GM19452 (cell line): ENCODE data around the gene FGD4.

Experiments
- ATAC-seq: cut with Tn5 transposase; IDR thresholded peaks from one replicate; pipeline ENCODE4 v1.9.1; 2021; ENCODE audit not compliant: unreplicated experiment

Gene FGD4

DNA sequence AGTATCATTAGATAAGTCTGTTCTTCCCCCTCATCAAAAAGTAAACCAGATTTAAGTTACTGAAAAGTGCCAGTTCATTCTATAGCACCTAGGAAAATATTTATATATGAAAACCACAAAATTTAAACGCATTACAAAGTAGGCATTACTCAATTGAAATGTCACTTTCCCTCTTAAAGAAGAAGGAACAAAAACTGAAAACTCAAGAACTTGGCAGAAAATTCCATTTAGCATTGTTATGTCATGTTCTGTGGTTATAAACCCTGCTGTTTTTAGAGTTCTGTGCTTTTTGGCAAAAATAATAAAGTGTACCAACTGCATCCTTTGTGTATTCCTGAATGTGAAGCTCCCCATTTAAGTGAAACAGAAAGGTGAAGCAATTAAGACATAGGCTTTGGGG is 3.6 kb downstream of the FGD4 start:
- ATAC-seq = no peak

DNA sequence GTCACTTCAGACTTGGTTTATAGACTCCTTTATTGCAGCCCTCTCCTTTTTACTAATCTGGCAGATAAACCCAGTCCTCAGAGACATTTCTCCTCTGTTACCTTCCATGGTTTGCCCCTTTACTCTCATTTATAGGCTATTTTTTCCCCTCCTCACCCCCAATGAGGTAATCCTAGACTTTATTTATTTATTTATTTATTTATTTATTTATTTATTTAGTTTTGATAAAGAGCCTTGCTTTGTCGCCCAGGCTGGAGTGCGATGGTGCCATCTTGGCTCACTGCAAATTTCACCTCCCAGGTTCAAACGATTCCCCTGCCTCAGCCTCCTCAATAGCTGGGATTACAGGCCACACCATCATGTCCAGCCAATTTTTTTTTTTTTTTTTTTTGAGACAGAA is 8.4 kb downstream of the FGD4 start:
- ATAC-seq = no peak

DNA sequence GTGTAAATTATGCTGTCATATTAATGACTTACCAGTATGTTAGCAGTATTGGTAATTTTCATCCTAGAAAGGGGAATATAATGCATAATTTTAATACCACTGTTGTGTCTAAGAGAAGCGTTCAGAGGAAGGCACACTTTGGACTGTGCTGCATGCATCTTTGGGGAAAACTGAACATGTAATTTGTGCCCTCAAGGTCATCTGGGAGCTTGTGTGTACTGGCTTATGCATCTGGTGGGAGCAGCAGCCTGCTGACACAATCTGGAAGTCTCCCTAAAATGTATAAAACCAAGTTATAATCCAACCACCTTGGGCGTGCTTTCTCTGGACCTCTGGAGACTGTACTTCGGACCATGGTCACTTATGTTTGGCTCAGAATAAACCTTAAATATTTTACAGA is 14.1 kb downstream of the FGD4 start:
- ATAC-seq = no peak

DNA sequence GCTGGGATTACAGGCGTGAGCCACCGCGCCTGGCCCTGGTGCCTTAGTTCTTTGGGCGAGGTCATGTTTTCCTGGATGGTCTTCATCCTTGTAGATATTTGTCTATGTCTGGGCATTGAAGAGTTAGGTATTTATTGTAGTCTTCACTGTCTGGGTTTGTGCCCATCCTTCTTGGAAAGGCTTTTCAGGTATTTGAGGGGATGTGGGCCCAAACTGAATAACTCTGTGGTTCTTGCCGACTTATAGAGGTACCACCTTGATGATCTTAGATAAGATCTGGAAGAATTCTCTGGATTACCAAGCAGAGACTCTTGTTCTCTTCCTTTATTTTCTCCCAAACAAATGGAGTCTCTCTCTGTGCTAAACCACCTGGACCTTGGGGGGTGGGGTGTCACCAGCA is 18.9 kb downstream of the FGD4 start:
- no peak for ATAC-seq

DNA sequence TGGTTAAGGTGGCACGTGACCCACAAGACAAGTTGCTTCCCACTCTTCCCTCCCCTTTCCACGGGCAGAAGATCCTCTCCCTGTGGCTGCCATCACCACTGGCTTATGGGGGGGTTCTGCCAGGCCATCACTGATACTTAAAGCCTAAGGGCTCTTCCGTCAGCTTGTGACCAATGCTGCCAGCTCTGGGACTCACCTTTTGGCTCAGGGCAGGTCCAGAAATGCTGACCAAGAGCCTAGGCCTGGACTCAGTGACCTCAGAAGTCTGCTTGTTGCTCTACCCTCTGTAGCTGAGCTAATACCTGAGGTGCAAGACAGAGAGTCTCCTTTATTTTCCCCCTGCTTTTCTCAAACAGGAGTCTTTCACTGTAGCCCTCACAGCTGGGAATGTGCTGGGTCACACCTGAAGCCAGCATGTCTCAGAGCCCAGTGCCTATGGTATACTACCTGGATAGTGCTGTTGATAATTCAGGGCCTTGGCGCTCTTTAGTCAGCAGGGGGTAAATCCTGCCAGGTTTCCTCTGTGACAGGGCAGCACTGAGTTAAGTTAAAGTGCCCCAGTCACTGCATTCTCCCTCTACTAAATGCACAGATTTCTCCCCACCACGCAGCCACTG is 19.7 kb downstream of the FGD4 start:
- ATAC-seq = no peak

DNA sequence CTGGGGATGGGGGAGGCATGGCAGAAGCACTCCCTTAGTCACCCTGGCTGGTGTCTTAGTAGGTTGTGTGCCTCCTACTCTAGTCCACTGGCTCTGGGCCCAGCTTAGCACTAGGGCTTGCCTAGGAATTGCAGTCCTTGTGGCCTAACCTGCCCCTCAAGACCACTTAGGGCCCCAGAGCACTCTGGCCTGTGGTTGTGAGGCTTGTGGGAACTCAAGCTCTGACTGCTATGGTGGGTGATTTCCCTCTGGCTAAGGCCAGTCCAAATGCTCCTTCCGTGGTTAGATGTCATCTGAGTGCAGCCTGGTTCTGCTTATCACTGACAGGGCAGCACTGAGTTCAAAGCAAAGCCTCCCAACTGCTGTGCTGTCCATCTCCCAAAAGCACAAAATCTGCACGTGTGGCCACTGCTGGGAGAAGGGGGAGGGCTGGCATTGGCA is 20.2 kb downstream of the FGD4 start:
- no peak for ATAC-seq

DNA sequence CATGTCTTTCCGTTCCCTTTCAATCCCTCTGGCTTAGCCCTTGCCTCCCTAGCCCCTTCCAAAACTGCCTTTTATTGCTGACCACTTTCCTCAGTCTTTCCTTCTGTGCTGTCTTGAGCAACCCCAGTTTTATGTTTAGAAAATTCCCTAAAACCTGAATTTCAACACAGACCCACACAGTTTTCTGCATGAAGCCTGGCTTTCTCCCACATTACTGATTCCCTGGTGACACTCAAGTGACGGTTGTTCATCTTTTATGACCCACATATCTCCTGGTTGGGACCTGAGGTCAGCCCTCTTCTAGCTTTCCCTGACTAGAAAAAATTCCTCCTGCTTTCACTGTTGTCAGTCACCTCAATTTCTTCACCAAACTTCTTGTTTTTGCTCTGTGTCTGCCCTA is 21.0 kb downstream of the FGD4 start:
- no peak for ATAC-seq

DNA sequence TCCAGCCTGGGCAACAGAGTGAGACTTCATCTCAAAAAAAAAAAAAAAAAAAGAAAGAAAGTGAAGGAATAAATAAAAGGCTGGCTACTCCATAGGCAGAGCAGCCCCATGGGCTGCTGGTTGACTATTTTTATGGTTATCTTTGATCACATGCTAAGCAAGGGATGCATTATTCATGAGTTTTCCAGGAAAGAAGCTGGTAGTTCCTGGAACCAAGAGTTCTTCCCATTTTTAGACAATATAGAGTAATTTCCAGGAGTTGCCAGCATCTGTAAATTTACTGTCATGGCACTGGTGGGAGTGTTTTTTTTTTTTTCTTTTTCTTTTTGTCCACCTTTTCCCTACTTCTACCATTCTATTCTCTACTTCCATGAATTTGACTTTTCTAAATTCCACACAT is 24.2 kb downstream of the FGD4 start:
- ATAC-seq = no peak

DNA sequence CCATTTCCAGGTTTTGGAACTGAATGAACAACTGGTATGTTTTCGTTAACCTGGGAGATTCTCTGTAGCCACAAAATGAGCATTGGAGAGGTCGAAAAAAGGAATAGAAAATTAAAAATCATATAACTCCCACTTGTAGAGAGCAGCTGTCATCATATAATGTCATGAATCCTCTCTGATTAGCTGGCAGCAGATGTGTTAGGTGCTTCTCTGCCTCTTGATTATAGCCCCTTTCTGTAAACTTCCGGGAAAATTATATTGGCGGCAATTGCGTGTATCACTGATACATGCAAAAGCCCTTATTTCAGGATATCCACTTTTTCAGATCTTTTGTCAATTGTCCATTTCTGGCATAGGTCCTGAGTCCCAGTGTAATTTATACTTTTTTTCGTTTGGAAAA is 31.7 kb downstream of the FGD4 start:
- no peak for ATAC-seq

DNA sequence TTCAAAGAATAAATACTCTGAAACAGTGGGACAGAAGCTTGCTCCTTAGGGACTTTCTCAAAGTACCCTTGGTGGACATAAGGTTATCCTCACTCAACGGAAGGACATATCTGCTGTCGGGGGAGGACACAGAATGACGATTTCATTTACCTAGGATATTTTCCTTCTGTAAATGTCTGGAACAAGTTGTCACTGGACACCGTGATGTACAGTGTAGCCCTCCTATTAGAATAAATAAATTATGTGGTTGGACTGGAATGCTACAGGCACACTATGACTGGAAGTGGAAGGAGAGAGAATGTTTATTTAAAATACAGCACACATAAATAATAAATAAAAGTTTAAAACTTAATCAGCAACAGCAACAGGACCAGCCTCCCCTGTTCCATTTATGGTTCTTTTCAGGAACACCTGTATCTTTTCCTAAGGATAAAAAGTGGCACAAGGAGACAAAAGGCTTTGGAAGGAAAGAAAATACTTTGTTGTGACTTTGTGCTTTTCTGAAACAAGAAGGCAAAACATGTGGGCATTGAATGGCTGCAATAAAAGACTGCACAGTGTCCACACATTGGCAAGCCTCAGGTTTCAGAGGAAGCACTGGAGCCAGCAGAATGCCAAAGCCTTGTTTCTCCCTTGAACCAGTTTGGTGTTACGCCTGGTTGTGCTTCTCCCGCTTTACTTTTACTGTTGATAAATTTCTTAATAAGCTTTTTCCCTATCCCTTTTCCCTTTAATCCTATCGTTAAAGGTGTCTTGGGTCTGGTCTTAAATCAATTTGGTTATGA is 36.8 kb downstream of the FGD4 start:
- no peak for ATAC-seq

DNA sequence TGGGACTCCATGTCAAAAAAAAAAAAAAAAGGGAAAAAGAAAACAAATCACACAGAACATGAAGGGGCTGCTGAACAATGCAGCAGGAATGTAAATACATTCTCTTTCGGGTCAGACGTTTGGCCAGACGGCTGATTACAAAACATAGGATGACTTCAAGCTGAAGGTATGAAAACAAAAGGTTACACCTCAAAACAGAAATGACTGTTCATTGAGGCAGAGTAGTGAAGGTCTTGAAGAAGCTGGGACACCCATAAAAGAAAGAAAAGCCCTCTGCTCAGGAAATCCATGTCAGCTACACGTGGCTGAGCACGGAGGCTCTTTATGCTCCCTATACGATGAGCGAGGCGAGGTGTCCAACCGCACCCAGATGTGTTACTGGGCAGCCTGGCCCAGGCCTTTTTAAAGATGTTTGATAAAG is 37.7 kb downstream of the FGD4 start:
- ATAC-seq = no peak

DNA sequence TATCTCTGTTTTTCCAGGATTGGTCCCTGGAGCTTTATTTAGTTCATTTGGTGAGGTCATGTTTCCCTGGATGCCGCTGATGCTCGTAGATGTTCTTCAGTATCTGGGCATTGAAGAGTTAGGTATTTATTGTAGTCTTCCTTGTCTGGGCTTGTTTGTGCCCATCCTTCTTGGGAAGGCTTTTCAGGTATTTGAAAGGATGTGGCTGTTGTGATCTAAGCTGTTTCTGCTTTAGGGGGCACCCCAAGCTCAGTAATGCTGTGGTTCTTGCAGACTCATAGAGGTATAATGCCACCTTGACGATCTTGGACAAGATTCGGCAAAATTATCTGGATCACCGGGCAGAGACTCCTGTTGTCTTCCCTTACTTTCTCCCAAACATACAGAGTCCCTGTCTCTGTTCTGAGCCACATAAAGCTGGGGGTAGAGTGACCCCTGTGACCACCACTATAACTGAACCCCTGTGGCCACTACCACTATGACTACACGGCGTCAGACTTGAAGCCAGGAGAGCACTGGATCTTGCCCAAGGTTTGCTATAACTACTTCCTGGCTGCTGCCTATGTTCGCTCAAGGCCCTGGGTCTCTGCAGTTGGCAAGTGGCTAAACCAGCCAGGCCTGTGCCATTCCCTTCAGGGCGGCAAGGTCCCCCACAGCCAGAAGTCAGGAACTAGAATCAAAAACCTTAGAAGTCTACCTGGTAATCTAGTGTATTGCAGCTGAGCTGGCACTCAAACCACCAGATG is 40.9 kb downstream of the FGD4 start:
- ATAC-seq = no peak

DNA sequence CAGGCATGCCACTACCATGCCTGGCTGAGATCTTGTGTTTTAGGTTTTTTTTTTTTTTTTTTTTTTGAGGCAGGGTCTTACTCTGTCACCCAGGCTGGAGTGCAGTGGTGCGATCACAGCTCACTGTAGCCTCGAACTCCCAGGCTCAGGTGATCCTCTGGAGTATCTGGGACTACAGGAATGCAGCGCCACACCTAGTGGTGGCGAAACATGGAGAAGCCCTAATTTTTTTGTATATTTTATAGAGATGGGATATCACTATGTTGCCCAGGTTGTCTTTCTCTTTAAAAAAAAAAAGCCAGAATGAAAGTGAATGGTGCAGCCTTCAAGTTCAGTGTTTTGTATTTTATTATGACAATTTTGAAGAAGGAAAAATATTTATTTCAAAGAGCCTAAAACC is 44.1 kb downstream of the FGD4 start:
- no peak for ATAC-seq

DNA sequence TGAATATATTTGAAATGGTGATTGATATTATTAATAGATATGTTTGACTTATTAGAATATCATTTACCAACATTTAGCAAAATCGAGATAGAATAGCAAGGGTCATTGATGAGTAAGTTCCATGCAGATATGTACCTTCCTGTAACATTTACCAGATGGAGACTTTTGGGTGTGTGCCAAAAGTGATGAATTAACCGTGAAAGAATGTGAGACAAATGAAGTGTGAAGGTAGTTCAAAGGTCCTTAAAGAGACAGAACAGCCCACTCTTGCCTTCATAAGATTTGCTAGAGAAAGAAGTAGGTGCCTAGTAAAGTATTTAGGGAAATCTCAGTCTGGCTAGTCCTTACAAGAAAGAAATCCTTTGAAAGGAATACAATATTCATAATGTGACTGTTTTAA is 45.5 kb downstream of the FGD4 start:
- no peak for ATAC-seq

DNA sequence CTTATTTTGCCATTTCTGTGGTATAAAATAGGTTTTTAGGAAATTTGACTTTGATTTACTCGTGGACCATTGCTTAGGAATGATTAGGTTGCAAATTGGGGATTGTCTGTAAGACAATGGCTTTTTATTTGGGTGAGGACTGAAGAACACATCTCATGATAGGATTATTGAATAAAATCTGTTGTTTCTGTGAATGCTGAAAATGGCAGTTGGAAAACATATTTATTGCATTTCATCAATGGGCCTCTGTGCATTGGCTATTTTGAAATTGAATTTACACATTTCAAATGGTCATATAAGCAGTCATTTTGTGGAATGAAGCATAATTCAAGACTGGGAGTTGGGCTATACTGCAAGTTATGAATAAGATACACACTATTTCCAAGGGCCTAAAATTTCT is 46.0 kb downstream of the FGD4 start:
- no peak for ATAC-seq

DNA sequence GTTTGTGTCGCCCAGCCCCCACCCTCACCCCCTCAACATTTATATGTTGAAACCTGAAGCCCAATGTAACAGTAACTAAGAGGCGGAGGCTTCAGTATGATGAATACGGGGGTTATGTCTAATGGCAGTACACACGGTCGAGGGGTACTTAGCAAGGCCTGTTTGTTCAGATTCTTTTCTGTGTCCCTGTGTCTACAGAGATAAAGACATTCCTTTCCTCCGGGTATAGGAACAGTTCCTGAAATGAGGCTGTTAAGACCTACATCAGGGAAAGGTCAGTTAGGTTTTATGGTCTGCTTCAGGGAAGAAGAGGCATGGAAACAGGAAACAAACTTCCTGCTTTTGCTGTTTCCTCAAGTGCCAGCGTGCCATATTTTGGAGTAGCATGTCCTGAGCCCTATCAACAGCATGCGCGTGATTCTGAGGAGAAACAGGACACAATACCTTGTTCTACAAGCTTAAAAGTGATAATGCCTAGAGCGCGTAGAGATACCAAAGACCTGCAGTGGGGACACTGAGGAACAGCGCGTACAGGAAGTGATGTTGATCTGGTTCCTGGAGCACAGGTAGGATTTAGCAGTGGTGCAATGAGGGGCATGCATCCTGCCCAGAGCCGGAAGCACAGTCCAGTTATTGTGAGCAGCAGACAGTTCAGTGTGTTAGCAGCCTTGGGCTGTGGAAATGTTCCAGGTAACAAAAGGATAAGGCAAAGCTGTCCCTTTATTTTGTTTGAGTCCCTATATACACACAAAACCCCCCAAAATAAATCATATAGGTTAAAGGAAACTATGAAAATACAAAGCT is 47.2 kb downstream of the FGD4 start:
- no peak for ATAC-seq

DNA sequence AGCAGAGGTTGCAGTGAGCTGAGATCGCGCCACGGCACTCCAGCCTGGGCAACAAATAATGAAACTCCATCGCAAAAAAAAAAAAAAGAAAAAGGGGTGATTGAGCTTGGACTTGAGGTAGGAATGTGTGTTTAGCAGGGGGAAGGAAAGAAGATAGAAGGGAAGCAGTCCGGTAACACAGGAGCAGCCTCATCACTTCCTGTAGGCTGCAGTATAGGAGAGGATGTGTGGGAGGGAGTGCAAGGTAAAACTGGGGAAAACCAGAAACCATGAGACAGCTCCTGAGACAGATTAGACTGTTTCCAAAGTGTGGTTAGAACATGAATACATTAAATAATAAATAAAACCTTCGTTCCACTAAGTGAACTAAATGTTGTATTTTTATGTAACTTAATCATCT is 49.2 kb downstream of the FGD4 start:
- no peak for ATAC-seq

DNA sequence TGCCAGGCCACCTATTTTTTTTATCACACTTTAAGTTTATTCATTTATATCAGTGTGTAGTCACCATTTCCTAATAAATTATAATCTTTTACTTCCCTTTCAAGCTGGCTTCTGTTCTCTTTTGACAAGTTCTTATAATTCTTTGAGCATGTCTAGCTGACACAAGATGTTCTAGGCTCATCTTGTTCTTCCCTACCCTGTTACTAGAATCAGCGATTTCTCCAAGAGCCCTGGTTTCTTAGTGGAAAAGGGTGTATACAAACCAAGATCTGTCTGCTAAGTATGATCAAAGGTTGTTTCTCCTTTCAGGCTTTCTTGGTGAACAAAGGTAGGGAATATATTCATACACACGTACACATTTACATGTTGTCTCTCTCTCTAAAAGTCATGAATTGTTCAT is 51.0 kb downstream of the FGD4 start:
- no peak for ATAC-seq

DNA sequence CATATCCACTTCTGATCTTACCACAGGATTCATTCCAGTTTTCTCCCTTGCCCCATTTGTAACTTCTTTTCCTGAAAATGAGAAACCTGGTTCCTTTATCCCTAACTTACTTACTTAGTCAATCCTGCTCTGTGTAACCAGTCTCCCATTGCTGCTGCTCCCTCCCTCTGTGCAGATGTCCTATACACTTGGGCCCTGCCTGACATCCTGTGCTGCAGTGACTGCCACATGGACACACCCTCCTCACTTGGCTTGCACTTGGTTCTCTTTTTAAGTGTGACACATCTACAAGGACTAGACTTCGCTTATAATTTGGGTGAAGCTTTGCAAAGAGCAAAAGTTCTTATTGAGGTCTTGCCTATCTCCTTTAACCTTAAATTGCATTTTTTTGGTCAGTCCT is 51.4 kb downstream of the FGD4 start:
- no peak for ATAC-seq

DNA sequence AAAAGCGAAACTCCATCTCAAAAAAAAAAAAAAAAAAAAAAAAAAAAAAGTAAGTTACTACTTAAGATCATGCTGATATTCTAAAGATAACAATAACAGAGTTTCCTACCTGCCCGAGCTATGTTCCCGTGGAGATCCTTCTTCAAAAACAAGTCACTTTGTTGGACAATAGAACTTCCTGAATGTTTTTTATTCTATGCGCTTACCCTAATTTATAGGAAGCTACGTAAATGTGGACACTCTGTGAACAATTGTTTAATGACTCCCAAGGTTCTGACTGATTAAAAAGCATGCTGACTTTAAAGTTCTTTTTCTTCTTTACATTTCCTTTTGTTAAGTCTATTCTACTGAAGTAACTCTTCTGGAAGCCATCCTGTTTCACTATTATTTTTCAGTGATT is 52.5 kb downstream of the FGD4 start:
- ATAC-seq = no peak

DNA sequence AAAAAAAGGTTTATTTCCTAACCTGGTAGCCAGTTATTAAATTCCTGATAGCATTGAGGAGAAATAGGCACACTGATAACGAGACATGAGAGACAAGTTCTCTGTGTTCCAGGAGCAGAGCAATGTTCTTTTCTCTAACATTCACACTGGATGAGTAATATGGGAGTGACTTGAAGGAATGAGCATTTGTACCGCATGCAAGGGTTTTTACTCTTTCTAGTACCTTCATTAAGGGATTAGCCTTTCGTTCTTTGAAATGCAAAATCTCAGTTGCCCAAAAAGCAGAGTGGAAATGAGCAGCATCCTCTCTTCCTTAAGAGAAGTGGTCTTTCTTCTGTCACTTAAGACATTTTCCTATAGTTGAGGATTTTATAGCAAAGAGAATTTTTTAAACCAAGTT is 54.7 kb downstream of the FGD4 start:
- ATAC-seq = no peak
